Parathyroid adenoma (tissue), 2 donors: ENCODE data around the gene CSAD.

Source experiments
- H2AFZ ChIP-seq: fragments of 300-600 bp; sonication (generic); one replicate; pipeline ENCODE4 v1.7.0; 2017; ENCODE audit warnings: antibody characterized with exemption, mild to moderate bottlenecking
- H3K27ac ChIP-seq: fragments of 300-600 bp; sonication (generic); one replicate; pipeline ENCODE4 v1.7.0; 2017
- H3K27me3 ChIP-seq: fragments of 300-600 bp; sonication (generic); one replicate; pipeline ENCODE4 v1.7.0; 2017; ENCODE audit warnings: low read length; ENCODE audit not compliant: control insufficient read depth, insufficient read depth
- H3K36me3 ChIP-seq: fragments of 300-600 bp; sonication (generic); one replicate; pipeline ENCODE4 v1.7.0; 2017; ENCODE audit warnings: low read length; ENCODE audit not compliant: control insufficient read depth, insufficient read depth
- H3K4me1 ChIP-seq: fragments of 300-600 bp; sonication (generic); one replicate; pipeline ENCODE4 v1.7.0; 2017; ENCODE audit warnings: control low read depth
- H3K4me2 ChIP-seq: fragments of 300-600 bp; sonication (generic); one replicate; pipeline ENCODE4 v1.7.0; 2017; ENCODE audit warnings: low read length
- H3K4me3 ChIP-seq: fragments of 300-600 bp; sonication (generic); one replicate; pipeline ENCODE4 v1.7.0; 2017; ENCODE audit warnings: low read depth, low read length
- H3K79me2 ChIP-seq: fragments of 300-600 bp; sonication (generic); one replicate; pipeline ENCODE4 v1.7.0; 2017; ENCODE audit warnings: control low read depth
- H3K9ac ChIP-seq: fragments of 300-600 bp; sonication (generic); one replicate; pipeline ENCODE4 v1.7.0; 2017; ENCODE audit warnings: mild to moderate bottlenecking
- H3K9me3 ChIP-seq: fragments of 300-600 bp; sonication (generic); one replicate; pipeline ENCODE4 v1.7.0; 2017; ENCODE audit warnings: low read length; ENCODE audit not compliant: control insufficient read depth
- TF ChIP-seq, protein P1 (sequence below): fragments of 300-600 bp; sonication (generic); IDR thresholded peaks from one replicate; pipeline ENCODE4 v1.7.0; 2017; ENCODE audit warnings: antibody characterized with exemption, mild to moderate bottlenecking
- donor health status: primary hyperparathyroidism.

CSAD gene

DNA sequence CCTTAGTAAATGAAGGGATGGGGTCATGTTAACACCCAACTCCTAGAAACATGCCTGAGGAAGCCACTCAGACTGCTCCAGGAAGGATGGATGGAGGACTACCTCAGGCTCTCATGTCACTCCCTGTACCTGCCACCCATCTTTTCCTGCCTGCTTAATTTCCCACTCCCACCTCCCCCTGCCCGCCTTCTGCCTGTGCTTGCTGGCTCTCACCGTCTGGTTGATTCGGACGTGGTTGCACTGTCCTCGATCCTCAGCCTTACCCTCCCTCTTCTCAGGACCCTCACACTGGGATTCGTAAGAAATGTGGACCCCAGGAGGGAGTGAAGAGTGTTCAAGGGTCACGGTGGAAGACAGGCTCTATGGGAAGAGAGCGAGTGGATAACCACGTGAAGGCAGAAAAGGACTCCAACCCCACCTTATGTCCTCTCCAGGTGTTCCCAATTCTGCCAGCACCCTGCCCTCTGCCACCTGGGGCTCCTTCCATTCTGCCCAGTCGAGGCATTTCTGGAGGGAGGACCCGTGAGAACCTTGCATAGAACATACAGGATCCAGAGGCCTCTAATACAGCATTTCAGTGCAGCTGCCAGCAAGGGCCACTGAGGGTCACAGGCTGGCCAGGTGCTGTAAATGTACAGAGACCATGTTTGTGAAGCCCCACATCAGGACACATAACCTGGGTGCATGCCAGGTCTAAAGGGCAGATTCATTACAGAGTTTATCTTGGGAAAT lies 13.4 kb upstream of the CSAD start:
- Histone ChIP-seq H3K27me3 (no peaks in the 10 kb centered on the region), H3K4me1 (peaks cover 8% of the 10 kb centered on the region), H3K79me2 (no peaks in the 10 kb centered on the region), H3K27ac (no peak overlapping the region), H3K4me2 (no peak overlapping the region), H3K9ac (no peak overlapping the region), H3K36me3 (no peaks in the 10 kb centered on the region), H2AFZ (no peak overlapping the region), H3K4me3 (no peak overlapping the region), H3K9me3 (no peaks in the 10 kb centered on the region)
- TF ChIP-seq, protein P1, sequence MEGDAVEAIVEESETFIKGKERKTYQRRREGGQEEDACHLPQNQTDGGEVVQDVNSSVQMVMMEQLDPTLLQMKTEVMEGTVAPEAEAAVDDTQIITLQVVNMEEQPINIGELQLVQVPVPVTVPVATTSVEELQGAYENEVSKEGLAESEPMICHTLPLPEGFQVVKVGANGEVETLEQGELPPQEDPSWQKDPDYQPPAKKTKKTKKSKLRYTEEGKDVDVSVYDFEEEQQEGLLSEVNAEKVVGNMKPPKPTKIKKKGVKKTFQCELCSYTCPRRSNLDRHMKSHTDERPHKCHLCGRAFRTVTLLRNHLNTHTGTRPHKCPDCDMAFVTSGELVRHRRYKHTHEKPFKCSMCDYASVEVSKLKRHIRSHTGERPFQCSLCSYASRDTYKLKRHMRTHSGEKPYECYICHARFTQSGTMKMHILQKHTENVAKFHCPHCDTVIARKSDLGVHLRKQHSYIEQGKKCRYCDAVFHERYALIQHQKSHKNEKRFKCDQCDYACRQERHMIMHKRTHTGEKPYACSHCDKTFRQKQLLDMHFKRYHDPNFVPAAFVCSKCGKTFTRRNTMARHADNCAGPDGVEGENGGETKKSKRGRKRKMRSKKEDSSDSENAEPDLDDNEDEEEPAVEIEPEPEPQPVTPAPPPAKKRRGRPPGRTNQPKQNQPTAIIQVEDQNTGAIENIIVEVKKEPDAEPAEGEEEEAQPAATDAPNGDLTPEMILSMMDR: no peak

DNA sequence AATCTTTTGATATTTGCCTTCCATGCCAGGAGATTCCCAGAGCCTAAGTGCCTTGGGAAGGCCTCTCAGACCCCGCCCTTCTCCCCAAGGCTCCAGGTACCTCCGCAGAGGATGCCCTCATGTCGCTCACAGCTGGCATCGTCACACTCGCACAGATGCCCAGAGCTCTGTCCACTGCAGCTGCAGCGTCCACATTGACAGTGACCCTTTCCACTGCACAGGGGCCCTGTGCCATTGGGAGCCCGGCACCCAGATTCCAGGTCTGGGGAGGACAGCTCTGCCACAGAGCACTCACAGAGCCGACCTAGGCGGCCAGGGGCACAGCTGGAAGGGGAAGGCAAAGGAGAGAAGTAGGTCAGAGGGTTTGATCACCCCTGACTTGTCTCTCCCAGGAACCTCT lies 12.3 kb upstream of the CSAD start:
- TF ChIP-seq, protein P1: no peak
- H3K36me3 ChIP-seq: no peaks in the 10 kb centered on the region
- no peak overlapping the region for H2AFZ ChIP-seq
- H3K9me3 ChIP-seq: no peaks in the 10 kb centered on the region
- H3K79me2 ChIP-seq: no peaks in the 10 kb centered on the region
- no peak overlapping the region for H3K4me2 ChIP-seq
- no peaks in the 10 kb centered on the region for H3K27me3 ChIP-seq
- peaks cover 8% of the 10 kb centered on the region for H3K4me1 ChIP-seq
- H3K9ac ChIP-seq: no peak overlapping the region
- no peak overlapping the region for H3K4me3 ChIP-seq
- H3K27ac ChIP-seq: no peak overlapping the region

DNA sequence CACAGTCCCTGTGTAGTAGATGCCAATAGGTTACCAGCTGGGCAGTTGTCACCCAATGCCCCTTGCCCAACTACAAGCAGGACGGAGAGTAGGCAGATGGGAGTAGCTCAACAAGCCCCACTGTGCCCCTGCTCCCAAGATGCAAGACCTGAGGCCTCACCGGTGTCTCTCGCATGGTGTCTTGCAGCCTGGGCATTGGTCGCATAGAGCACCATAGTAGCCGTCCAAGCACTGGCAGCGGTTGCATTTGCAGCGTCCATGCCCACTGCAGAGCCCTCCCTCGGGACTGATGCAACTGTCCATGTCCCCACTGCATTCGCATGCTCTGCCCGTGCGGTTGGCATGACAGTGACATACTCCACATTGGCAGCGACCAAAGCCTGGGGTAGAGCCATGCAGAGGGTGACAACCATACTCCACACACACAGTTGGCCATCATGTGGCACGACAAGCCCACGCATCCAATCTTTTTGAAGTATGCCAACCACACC lies 11.9 kb upstream of the CSAD start:
- Histone ChIP-seq H3K4me3 (no peak overlapping the region), H3K4me2 (no peak overlapping the region), H3K79me2 (no peaks in the 10 kb centered on the region), H3K27me3 (no peaks in the 10 kb centered on the region), H3K27ac (no peak overlapping the region), H2AFZ (no peak overlapping the region), H3K9me3 (no peaks in the 10 kb centered on the region), H3K9ac (no peak overlapping the region), H3K4me1 (peaks cover 8% of the 10 kb centered on the region), H3K36me3 (no peaks in the 10 kb centered on the region)
- TF ChIP-seq, protein P1: no peak

DNA sequence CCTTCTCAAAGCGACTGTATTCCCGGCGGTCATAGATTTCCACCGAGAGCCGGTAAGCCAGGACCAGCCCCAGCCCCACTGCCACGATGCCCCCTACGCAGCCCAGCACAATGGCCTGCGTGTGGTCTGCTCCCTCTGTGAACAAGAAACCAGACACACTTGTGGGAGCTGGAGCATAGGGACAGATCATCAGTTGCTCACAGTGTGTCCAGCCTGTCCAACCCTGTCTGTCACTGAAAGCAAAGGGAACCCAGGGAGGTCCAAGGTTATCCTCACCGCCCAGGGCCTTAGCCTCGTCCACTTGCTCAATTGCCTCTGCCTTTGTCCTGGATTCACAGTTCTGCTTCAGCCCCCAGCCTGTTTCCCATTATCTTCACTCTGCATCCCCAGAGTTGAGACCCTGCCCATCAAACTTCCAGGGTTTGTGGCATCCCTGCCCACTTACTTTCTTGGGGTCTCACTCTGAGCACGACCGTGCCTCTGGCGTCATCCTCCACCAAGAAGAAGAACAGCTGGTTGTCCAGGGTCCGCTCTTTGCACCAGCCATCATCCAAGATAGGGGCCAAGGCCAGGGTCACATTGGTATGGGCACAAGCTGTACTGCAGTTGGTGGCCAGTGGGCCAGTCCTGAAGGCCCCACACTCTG lies 11.3 kb upstream of the CSAD start:
- Histone ChIP-seq H3K4me3 (no peak overlapping the region), H3K79me2 (no peaks in the 10 kb centered on the region), H3K9me3 (no peaks in the 10 kb centered on the region), H2AFZ (no peak overlapping the region), H3K27ac (no peak overlapping the region), H3K27me3 (no peaks in the 10 kb centered on the region), H3K36me3 (no peaks in the 10 kb centered on the region), H3K4me2 (no peak overlapping the region), H3K9ac (no peak overlapping the region), H3K4me1 (peaks cover 11% of the 10 kb centered on the region)
- TF ChIP-seq, protein P1: no peak
